Bone marrow (tissue), 2 donors: ENCODE measurements around the gene UBA52.
"Not testable (repeated sequence)": the region's sequence is repeated elsewhere in the genome, so short reads cannot be mapped to it uniquely, and the experiment has no call there.

Experiments used
- DNase-seq, 2 donors: peaks; one replicate each; lab custom pipeline; 2025; lab: John Stamatoyannopoulos, UW

UBA52 gene

DNA sequence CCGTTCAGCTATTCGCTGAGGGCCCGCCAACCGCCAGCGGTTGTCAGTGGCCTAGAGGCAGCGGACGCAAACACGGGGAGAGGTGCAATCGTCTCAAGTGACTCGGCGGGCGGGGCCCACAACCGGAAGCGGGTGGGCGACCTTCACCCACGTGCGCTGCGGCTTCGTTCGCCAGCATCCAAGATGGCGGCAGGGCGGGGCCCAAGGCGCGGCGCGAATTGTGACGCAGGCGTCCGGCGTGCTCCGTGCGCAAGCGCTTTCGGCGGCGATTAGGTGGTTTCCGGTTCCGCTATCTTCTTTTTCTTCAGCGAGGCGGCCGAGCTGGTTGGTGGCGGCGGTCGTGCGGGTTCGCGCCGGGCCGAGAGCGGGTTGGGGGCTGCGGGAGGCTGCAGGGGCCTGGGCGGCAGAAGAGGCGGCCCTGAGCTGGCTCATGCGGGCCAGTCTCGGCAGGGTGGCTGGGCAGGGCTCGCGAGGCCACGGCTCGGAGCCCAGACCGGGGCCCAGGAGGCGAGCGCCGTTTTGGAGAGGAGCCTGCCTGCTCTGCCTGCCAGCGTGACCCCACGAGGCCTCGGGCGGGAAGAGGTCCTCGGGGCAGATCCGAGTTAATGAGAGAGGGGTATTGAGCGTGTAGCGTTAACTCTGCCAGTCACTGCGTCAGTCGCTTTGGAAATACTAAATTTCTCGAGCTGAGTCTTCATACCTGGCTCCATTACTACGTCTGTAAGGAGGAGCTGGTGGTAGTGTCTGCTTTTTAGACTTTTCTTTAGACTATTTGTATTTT is at the start of gene UBA52:
TSS of gene UBA52 (plus strand) at position 294 of the 781 bp plus-strand sequence. CDS start 1,444 bp downstream, outside the sequence.
- DNase-seq = peak; percentile 88 to 95

DNA sequence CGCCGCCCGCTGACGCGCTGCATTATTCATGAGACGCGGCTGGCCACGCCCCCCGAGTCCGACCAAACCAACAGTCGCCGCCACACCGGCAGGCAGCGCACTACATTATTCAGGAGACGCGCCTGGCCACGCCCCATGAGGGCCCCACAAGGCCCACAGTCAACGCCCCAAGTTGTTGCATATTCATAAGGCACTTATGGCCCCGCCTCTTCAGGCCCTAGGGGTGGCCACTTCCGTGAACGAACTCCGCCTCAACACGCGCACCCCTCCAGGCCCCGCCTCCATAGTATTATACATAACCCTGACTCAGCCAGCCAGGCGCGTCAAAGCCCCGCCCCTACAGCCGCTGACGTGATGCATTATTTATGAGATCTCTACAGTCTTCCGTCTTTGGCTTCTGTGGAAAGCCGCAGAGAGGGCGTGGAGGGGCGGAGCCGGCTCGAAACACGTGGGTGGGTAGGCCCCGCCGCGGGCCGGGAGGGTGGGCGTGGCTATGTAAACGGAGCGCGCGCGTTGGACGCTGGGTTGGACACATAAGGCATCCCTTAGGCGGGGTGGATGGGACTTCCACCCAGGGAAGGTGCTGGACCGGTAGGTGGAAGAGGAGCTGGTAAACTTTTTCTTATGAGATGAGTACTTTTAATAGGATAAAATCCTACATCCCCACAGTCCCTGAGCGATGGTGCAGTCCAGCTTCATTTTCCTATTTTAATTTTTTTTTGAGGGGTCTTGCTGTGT is 49.4 kb upstream of the UBA52 start:
- DNase-seq = peak; percentile 100

DNA sequence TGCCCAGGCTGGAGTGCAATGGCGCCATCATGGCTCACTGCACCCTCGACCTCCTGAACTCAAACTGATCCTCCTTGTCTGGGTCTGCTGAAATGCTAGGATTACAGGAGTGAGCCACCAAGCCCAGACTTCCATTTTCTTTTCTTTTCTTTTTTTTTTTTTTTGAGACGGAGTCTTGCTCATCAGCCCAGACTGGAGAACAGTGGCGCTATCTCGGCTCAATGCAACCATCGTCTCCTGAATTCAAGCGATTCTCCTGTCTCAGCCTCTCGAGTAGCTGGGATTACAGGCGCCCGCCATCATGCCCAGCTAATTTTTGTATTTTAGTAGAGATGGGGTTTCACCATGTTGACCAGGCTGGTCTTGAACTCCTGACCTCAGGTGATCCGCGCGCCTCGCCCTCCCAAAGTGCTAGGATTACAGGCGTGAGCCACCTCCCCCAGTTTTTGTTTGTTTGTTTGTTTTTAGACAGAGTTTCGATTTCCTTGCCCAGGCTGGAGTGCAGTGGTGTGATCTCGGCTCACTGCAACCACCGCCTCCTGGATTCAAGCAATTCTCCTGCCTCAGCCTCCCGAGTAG is 48.7 kb upstream of the UBA52 start:
- DNase-seq = not testable (repeated sequence)

DNA sequence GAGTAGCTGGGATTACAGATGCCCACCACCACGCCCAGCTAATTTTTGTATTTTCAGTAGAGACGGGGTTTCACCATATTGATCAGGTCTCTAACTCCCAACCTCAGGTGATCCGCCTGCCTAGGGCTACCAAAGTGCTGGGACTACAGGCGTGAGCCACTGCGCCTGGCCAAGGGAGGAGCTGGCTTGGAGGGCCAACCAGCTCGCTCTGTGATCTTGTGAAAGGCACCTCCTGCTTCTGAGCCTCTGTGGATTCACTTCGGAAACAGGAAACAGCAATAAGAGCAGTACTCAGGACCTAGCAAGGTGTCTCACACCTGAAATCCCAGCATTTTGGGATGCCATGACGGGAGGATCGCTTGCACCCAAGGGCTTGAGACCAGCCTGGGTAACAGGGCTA is 47.8 kb upstream of the UBA52 start:
- DNase-seq = no peak

DNA sequence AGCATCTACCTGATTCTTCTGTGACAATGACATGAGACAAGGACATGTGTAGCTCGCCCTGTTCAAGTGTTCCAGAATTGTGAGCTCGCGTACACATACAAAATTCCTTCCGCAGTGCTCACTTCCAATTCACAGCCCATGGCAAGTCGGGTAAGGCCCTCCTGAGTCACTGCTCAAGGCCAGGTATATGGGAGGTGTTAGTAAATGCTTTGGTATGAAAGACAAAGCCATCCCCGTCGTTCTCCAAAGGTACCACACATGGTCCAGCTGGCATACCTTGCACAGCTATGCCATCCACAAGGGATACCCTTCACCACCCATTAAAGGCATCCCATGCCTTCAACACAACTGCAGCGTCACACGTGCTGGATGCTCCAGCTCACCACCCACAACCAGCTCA is 45.3 kb upstream of the UBA52 start:
- DNase-seq = no peak

DNA sequence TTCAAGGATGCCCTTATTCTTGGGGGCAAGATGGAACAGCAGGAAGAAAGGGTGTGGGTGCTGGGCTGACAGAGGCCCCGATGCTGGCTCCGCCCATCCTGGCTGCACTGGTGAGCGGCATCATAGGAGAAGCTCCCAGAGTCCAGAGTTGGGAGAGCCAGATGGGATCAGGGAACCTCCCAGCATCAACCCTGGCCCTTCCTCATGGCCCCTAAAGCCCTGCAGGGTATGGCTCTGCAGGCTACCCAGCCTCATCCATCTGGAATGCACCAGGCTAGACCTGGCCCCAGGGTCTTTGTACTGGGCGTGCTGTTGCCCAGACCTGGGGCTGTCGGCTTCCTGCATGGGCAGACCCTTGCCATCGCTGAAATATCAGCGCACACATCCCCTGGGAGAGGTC is 41.9 kb upstream of the UBA52 start:
- DNase-seq = no peak

DNA sequence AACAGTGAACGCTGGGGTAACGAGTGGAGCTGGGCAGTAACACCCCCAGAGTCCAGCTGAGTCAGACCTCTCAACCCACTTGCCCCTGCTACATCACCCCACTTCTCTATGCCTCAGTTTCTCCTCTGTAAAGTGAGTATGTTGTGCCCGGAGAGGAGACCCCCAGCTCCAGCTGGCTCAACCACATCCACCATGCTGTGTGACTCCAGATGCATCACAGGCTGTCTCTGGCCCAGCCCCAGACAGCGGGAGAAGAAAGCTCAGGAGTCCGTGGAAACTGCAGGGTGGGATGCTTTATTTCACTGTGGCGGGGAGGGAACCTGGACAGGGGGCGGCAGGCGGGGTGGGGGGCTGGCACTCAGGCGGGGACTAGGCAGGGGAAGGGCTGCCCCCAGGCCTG is 40.2 kb upstream of the UBA52 start:
- no peak for DNase-seq

DNA sequence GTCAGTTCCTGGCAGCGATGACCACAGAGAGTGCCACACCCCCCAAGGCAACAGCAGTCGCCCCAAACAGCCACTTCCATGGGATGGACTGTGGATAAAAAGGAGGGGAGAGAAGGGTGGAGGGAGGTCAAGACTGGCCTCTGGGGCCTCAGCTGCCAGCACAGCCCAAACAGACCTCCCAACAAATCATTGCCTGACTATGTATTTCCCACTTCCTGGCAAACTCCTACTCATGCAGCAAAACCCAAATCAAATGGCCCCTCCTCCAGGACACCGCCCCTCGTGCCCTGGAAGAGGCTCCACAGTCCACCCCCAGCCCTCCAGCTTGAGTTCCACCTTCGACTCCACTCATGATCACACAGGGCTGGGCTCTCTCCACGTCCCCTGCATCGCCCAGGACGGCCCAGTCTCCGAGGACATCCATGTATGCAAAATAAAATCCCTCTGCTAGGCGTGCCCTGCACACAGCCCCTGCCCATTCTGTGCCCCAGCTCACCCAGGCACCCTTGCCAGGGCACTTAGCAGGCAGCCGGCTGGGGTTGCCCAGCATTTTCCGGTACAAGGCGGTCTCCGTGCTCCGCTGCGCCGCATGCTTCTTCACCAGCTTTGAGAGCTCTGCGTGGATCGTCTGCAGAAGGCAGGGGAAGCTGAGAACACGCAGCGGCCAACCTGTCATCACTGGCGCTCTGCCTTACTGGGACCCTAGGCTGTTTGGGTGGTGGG is 39.3 kb upstream of the UBA52 start:
- DNase-seq = no peak

DNA sequence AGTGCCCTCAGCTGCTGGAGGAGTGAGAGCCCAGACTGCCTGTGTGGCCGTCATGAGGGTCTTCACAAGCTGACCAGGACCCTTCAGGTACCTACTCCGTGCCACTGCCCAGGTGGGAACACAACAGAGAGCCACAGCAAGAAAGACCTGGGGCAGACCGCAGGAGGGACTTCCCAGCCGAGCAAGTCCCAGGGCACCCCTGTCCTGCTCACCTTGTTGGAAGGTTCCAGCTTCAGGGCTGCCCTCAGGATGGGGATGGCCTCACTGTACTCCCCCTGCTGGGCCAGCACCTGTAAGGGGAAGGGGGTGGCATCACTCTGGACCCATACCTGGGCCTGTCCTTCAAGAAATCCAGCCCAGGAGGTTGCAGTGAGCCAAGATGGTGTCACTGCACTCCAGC is 38.6 kb upstream of the UBA52 start:
- no peak for DNase-seq

DNA sequence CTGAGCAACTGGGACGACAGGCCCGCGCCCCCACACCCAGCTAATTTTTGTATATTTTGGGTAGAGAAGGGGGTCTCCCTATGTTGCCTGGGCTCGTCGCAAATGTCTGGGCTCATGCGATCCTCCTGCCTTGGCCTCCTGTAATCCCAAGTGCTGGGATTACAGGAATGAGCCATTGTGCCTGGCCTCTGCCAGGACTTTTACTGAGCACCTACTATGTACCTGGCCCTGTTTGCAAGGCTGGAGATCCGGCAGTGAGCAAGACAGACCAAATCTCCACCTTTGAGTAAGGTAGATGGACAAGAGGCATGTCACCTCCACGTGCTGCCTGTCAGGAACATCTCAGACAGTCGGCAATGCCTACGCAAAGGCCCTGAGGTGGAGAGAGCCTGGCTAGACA is 35.2 kb upstream of the UBA52 start:
- no peak for DNase-seq

DNA sequence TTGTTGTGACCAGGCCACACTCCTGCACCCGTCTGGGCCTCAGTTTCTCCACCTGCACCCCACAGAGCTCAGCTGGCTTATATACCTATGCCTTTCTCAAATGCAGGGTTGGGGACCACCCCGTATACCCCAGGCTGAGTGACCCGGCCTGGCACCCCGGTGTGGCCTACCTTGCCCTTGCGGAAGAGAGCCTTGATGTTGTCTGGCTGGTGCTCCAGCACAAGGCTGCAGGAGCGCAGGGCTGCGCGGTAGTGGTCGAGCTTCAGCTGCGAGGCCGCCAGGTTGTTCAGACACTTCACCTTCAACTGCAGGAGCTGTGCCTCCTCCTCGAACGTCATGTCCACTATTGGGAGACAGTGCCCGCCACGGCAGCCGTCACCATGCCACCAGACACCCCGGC is 34.2 kb upstream of the UBA52 start:
- no peak for DNase-seq

DNA sequence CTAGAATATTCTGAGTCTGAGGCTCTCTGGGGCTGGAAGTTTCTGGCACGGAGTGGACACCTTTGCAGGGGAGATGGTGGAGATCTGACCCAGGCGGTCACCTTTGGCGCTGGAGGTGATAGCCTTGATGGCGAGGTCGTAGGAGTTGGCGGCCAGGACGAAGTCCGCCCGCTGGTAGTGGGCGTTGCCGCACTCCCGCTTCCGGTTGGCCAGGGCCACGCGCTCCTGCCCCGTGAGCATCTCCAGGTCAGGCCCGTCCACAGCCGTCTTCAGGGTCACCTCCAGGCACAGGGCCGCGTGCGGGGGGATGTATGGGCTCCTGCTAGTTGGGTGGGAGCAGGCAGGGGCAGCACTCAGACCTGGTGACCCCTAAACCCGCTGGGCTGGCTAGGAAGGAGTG is 33.5 kb upstream of the UBA52 start:
- DNase-seq = no peak

DNA sequence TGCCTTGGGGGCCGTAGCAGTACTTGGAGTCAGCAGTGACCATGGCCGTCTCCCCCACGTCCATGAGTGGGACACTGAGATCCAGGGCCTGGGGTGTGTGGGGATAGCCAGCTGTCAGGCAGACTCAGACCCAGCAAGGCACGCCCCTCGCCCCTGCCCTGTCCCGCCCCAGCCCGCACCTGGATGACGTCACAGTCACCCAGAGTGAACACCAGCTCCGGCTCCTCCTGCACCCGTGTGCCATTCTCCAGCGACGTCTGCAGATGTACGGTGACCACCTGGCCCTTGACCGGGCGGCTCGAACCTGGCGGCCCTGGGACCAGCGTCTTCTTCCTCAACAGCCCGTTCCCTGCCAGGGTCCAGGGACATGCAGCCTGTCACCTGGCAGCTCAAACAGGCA is 32.3 kb upstream of the UBA52 start:
- DNase-seq = no peak

DNA sequence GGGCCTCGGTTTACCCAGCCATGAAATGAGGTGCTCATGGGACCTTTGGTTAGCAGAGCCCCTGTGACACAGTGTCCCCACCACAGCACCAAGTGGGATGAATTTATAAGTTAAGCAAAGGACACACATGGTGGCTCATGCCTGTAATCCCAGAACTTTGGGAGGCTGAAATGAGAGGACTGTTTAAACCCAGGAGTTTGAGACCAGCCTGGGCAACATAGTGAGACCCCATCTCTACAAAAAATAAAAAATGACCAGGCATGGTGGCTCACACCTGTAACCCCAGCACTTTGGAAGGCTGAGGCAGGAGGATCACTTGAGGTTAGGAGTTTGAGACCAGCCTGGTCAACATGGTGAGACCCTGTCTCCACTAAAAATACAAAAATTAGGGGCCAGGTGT is 31.5 kb upstream of the UBA52 start:
- not testable (repeated sequence) for DNase-seq

DNA sequence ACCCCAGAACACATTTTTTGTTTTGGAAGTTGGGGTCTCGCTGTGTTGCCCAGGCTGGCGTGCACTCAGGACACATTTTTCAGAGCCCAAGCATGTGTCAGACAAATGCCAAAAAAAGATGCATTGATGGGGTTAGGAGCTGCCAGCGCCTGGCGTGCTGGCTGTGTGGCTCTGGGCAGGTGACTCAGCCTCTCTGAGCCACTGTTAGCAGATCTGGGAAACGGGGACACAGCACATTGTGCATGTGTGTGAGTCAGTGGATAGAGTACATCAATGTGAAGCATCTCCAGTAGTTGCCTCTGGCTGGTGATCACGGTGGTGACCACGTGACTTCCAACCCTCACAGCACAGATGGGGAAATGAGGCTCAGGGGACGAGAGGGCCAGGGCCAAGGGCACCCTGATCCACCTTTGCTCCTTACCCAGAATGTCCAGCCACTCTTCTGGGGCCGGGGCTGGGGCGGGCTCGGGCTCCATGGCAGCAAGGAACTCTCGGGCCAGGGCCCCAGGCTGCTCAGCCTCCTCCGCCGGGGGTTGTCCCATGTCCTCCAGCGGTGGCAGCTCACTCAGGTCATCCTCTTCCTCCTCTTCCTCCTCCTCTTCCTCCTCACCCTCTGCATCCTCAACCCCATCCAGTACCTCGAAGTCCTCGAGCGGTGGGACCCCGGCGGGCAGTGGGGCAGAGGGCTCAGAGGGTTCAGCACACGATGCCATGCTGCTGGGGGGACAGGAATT is 30.2 kb upstream of the UBA52 start:
- no peak for DNase-seq

DNA sequence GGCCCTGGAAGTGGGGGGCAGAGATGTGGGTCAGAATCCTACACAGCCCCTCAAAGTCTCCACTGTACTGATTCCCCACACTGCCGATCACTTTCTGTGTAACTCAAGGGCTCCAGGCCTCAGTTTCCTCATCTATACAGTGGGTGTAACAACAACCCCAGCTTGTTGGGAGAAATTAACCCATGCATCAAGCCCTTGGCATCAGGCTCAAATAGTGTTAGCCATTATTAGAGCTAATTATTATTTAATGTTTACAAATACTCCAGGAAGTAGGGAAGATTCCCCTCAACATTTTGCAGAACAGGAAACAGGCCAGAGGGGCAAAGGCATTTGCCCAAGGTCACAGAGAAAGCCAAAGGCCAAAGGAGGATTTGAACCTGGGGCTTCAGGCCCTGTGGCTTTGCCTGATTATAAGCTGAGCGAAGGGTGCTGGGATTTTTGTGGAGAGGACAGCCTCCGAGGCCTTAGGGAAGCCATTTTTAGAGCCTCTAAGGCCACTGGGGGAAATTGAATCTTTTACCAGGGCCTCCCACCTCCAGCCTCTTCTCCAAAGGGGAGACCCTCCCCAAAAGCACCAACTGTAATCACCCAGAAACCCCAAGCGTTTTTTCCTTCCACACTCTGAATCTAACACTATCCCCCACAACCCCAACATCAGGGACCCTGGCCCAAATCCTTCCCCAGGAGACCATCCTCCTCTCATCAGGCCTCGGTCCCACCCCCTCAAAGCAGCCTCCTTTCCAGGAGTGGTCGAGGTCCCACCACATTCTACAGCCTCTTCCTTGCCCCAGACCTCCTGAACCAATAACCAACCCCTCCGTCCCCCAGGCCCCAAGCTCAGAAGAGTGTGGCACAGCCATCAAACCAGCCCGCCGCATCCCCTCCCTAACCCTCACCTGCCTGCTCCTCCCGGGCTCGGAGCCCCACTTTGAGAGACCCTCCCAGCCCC is 29.4 kb upstream of the UBA52 start:
- DNase-seq = no peak

DNA sequence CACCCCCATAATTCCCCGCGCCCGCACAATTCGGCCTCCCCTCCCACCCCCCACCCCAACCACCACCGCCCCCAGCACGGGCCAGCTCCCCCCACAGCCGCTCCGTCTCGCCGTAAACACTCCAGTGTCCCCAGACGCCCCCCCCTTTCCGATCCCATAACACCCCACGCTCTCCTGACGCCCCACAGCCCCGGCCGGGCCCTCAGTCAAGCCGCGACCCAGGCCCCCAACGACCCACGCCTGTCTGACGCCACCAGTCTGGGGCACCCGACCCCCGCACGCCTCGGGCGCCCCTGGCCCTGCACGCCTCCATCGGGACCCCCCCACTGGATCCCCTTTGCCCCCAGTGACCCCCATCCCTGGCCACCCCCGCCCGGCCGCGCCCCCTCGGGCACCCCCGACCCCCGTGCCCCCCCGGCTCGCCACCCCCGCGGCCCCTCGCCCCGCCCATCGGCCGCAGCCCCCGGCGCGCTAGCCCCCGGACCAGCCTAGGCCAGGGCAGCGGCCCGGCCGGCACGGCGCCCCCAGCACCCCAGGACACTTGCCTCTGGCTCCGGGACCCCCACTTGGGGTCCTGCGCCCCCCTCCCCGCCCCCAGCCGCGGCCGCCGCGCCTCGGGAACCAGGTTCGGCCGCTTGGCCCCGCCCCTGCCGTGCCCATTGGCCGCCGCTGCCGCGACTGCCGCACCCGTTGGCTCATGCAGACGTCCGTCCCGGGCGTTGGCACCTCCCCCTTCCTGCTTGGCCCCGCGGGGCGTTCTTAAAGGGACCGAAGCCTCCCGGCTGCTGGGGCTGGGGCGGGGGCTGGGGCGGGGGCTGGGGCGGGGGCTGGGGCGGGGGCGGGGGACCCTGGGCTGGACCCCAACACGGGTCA is 28.5 kb upstream of the UBA52 start, which contains the start of gene FKBP8:
TSS of gene FKBP8 (minus strand) at position 633 of the 873 bp plus-strand sequence. CDS start 1,603 bp downstream, outside the sequence.
- DNase-seq = peak; percentile 62 to 76

DNA sequence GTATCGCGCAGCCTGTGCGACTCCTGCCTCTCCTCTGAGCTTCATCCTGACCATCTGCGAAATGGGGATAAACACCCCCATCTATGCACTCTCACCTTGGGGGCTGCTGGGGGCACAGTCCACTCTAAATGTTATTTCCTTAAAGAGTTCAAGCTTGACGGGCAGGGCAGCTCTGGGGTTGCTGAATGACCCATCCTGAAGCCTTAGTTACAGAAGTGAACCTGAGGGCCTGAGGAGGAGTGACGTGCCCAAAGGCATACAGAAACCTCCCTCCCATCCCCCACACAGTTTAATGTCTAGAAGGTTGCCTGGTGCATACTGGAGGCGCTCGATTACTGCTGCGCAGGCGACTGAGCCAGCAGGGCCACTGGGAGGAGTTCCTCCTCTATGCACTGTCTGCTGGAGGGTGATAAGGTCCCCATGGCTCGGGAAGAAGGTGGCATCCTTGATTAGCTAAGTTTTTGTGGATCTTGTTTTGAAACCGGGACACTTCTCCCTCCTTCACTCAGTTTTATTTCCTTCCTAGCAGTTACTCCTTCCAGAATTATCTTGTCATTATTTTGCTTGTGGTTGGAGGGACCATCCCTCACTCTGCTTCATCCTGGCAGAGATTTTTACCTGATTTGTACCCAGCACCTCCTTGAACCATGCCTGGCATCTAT is 27.7 kb upstream of the UBA52 start:
- peak; percentile 46 to 50 for DNase-seq

DNA sequence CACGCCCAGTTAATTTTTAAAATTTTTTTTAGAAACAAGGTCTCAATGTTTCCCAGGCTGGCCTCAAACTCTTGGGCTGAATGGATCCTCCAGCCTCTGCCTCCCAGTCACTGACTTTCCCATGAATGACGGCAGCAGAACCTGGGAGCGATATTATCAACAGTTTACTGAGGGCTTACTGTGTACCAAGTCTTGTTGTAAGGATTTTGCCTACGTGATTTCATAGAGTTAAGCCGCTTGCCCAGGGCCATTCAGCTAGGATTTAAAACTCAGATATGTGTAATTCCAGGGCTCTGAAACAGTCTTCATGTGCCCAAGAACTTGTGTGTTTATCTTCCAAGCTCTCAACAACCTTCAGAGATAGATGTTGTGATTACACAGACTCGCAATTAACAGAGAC is 20.0 kb upstream of the UBA52 start:
- DNase-seq = no peak
